ENCODE measurements around the gene PSMB5. TPM values are rescaled to one million over a fixed set of nuclear protein-coding genes. Genes with fewer than 3 reads are reported as not detected.

Gene PSMB5
- total and polyA plus RNA-seq, 2 of the 13 experiments (the other 11 are each of a cell fraction or from before 2014, with no cell fraction given), result 705 to 871 TPM

- TF ChIP-seq TCF12 (IDR thresholded peaks at IDR 0.05), result no peak
- peak; percentile 97 for TF ChIP-seq TCF12 (CRISPR knock-in tag; IDR thresholded peaks at IDR 0.05)
- TF ChIP-seq NR2C2 (CRISPR knock-in tag; IDR thresholded peaks at IDR 0.05; ENCODE audit: borderline replicate concordance), result peak; percentile 78
- TF ChIP-seq, protein P1, sequence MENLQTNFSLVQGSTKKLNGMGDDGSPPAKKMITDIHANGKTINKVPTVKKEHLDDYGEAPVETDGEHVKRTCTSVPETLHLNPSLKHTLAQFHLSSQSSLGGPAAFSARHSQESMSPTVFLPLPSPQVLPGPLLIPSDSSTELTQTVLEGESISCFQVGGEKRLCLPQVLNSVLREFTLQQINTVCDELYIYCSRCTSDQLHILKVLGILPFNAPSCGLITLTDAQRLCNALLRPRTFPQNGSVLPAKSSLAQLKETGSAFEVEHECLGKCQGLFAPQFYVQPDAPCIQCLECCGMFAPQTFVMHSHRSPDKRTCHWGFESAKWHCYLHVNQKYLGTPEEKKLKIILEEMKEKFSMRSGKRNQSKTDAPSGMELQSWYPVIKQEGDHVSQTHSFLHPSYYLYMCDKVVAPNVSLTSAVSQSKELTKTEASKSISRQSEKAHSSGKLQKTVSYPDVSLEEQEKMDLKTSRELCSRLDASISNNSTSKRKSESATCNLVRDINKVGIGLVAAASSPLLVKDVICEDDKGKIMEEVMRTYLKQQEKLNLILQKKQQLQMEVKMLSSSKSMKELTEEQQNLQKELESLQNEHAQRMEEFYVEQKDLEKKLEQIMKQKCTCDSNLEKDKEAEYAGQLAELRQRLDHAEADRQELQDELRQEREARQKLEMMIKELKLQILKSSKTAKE (CRISPR knock-in tag; IDR thresholded peaks at IDR 0.05; ENCODE audit: borderline replicate concordance), result peak; percentile 85; the same call in 1 of the 2 replicates
- 0 out of 2 replicates have a peak, but pooled peaks have one; percentile 31 for TF ChIP-seq ZKSCAN1 (IDR thresholded peaks at IDR 0.05; ENCODE audit: low read length)
- TF ChIP-seq STAT6 (CRISPR knock-in tag; IDR thresholded peaks at IDR 0.05; ENCODE audit: borderline replicate concordance), result peak; percentile 93
- TF ChIP-seq ZNF746 (CRISPR knock-in tag; IDR thresholded peaks at IDR 0.05), result peak; percentile 97
- TF ChIP-seq POGZ (CRISPR knock-in tag; IDR thresholded peaks at IDR 0.05), result peak; percentile 99
- no peak for TF ChIP-seq SUZ12 (IDR thresholded peaks at IDR 0.05; ENCODE audit: low read depth, low read length)
- peak; percentile 41; the same call in 1 of the 2 replicates for TF ChIP-seq STAG1 (CRISPR knock-in tag; IDR thresholded peaks at IDR 0.05)
- TF ChIP-seq ZNF747 (CRISPR knock-in tag; IDR thresholded peaks at IDR 0.05; ENCODE audit: borderline replicate concordance), result peak; percentile 99
- TF ChIP-seq, protein P2, sequence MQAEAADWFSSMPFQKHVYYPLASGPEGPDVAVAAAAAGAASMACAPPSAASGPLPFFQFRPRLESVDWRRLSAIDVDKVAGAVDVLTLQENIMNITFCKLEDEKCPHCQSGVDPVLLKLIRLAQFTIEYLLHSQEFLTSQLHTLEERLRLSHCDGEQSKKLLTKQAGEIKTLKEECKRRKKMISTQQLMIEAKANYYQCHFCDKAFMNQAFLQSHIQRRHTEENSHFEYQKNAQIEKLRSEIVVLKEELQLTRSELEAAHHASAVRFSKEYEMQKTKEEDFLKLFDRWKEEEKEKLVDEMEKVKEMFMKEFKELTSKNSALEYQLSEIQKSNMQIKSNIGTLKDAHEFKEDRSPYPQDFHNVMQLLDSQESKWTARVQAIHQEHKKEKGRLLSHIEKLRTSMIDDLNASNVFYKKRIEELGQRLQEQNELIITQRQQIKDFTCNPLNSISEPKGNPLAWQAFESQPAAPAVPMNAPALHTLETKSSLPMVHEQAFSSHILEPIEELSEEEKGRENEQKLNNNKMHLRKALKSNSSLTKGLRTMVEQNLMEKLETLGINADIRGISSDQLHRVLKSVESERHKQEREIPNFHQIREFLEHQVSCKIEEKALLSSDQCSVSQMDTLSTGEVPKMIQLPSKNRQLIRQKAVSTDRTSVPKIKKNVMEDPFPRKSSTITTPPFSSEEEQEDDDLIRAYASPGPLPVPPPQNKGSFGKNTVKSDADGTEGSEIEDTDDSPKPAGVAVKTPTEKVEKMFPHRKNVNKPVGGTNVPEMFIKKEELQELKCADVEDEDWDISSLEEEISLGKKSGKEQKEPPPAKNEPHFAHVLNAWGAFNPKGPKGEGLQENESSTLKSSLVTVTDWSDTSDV (CRISPR knock-in tag; IDR thresholded peaks at IDR 0.05), result peak; percentile 95; the same call in 1 of the 2 replicates
- peak; percentile 99 for TF ChIP-seq ZNF510 (CRISPR knock-in tag; IDR thresholded peaks at IDR 0.05; ENCODE audit: low read depth)
- peak; percentile 98 for TF ChIP-seq ZNF766 (CRISPR knock-in tag; IDR thresholded peaks at IDR 0.05; ENCODE audit: borderline replicate concordance)
- peak; percentile 96 for TF ChIP-seq ZNF564 (CRISPR knock-in tag; IDR thresholded peaks at IDR 0.05)
- TF ChIP-seq XRCC5 (optimal IDR thresholded peaks at IDR 0.05; ENCODE audit: low read length), result peak; percentile 98
- peak; percentile 99 for TF ChIP-seq FOXC1 (CRISPR knock-in tag; IDR thresholded peaks at IDR 0.05; ENCODE audit: borderline replicate concordance)
- peak; percentile 92 for TF ChIP-seq ZBTB43 (CRISPR knock-in tag; conservative IDR thresholded peaks at IDR 0.05)
- TF ChIP-seq PRMT3 (CRISPR knock-in tag; IDR thresholded peaks at IDR 0.05; ENCODE audit: borderline replicate concordance, low read depth), result peak; percentile 64; the same call in 1 of the 2 replicates
- TF ChIP-seq ZNF432 (CRISPR knock-in tag; IDR thresholded peaks at IDR 0.05; ENCODE audit: borderline replicate concordance), result 0 out of 2 replicates have a peak, but pooled peaks have one; percentile 70
Observed at GRCh38 chr14:23006544-23007419, 27.9 kb downstream of the PSMB5 start (continued).
